Prostate gland (tissue), 2 donors: Measurements from ENCODE around the gene PTPRT. TPM values are rescaled to one million over a fixed set of nuclear protein-coding genes. Genes with fewer than 3 reads are reported as not detected.
A peak's percentile ranks its signal among the peaks of the same experiment; 100 is the strongest.

Experiments used
- DNase-seq: peaks from one replicate; pipeline ENCODE4 v3.0.0-alpha.2; 2019; ENCODE audit warnings: low spot score
- H3K27ac ChIP-seq, 2 donors: fragments of 200-600 bp; sonication (generic); 2 replicates each; pipeline ENCODE4 v1.5.1; 2017 to 2019
- H3K27me3 ChIP-seq: fragments of 200-600 bp; sonication (generic); replicated peaks from 2 replicates; pipeline ENCODE4 v1.5.1; 2019; ENCODE audit not compliant: insufficient read depth
- H3K36me3 ChIP-seq, 2 donors: fragments of 200-600 bp; sonication (generic); 1 replicate in 1 of 2; 2 replicates in 1 of 2; pipeline versions ENCODE4 v1.5.1 to v1.8.1; 2017 to 2019
- H3K4me1 ChIP-seq: fragments of 200-600 bp; sonication (generic); replicated peaks from 2 replicates; pipeline ENCODE4 v1.5.1; 2019
- H3K4me3 ChIP-seq, 2 donors: fragments of 200-600 bp; sonication (generic); 2 replicates each; pipeline ENCODE4 v1.5.1; 2017 to 2019
- H3K9me3 ChIP-seq: fragments of 200-600 bp; sonication (generic); 2 replicates; pipeline ENCODE4 v1.5.1; 2017
- POLR2A ChIP-seq: fragments of 450-650 bp; IDR thresholded peaks from one replicate; pipeline ENCODE4 v1.6.1; 2016; ENCODE audit warnings: antibody characterized with exemption, mild to moderate bottlenecking
- POLR2AphosphoS5 ChIP-seq: sonication (generic); formaldehyde crosslinking; IDR thresholded peaks from one replicate; pipeline ENCODE4 v1.6.1; 2017; ENCODE audit warnings: antibody characterized with exemption
- WGBS: methylation state at CpG from one replicate; pipeline ENCODE4 v1.1.5; 2018; 5-methylcytosine and 5-hydroxymethylcytosine counted together
- intact Hi-C: fragments of 100-400 bp; cut with DNase I; formaldehyde crosslinking; loops from one replicate; pipeline ENCODE4 v1.14.2; 2022
- total RNA-seq, 2 donors: library from RNA; depleted of rRNA; stranded (reverse); fragments of >200 nt; gene quantifications; one replicate each; pipeline ENCODE4 v1.1.0, GENCODE V29; 2016
- TF ChIP-seq, protein P1 (sequence below), 4 experiments: fragments of 200-600 bp in 2 of 4; fragments of 450-650 bp in 2 of 4; sonication (generic) in 2 of 4; IDR thresholded peaks; 1 replicate in 3 of 4; 2 replicates in 1 of 4; pipeline ENCODE4 v1.5.1; 2016 to 2019; ENCODE audit warnings: antibody characterized with exemption in 4 of 4, mild to moderate bottlenecking in 2 of 4, moderate library complexity in 2 of 4

The PTPRT gene
- total RNA-seq, 2 donors from 2014 or later: 1.5 to 3.5 TPM

DNA sequence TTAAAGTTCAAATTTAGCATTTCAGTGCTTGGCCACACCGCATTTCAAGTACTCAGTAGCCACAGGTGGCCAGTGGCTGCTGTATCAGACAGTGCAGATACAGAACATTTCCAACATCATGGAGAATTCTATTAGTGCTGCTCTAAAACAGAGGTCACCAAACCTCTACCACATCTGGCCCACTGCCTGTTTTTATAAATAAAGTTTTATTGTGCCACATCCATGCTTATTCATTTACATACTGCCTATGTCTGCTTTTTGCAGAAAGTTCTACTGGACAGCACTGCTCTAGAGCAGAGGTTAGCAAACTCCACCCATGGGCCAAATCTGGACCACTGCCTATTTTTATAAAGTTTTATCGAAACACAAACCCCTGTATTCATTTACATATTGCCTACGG is 3.7 kb upstream of the PTPRT start:
- 83% methylated on average over 3 of the region's 3 CpGs for WGBS
- no peaks in the 10 kb centered on the region for H3K4me1 ChIP-seq
- peaks cover 23% of the 10 kb centered on the region for H3K27me3 ChIP-seq
- TF ChIP-seq POLR2A: no peak
- no peak for TF ChIP-seq POLR2AphosphoS5
- TF ChIP-seq, protein P1, sequence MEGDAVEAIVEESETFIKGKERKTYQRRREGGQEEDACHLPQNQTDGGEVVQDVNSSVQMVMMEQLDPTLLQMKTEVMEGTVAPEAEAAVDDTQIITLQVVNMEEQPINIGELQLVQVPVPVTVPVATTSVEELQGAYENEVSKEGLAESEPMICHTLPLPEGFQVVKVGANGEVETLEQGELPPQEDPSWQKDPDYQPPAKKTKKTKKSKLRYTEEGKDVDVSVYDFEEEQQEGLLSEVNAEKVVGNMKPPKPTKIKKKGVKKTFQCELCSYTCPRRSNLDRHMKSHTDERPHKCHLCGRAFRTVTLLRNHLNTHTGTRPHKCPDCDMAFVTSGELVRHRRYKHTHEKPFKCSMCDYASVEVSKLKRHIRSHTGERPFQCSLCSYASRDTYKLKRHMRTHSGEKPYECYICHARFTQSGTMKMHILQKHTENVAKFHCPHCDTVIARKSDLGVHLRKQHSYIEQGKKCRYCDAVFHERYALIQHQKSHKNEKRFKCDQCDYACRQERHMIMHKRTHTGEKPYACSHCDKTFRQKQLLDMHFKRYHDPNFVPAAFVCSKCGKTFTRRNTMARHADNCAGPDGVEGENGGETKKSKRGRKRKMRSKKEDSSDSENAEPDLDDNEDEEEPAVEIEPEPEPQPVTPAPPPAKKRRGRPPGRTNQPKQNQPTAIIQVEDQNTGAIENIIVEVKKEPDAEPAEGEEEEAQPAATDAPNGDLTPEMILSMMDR (IDR thresholded peaks at IDR 0.05): no peak
- DNase-seq: no peak
- no peaks in the 10 kb centered on the region for H3K36me3 ChIP-seq
- H3K4me3 ChIP-seq: no peak overlapping the region
- H3K27ac ChIP-seq: no peak overlapping the region
- intact Hi-C loops: no loop called here
- no peaks in the 10 kb centered on the region for H3K9me3 ChIP-seq

DNA sequence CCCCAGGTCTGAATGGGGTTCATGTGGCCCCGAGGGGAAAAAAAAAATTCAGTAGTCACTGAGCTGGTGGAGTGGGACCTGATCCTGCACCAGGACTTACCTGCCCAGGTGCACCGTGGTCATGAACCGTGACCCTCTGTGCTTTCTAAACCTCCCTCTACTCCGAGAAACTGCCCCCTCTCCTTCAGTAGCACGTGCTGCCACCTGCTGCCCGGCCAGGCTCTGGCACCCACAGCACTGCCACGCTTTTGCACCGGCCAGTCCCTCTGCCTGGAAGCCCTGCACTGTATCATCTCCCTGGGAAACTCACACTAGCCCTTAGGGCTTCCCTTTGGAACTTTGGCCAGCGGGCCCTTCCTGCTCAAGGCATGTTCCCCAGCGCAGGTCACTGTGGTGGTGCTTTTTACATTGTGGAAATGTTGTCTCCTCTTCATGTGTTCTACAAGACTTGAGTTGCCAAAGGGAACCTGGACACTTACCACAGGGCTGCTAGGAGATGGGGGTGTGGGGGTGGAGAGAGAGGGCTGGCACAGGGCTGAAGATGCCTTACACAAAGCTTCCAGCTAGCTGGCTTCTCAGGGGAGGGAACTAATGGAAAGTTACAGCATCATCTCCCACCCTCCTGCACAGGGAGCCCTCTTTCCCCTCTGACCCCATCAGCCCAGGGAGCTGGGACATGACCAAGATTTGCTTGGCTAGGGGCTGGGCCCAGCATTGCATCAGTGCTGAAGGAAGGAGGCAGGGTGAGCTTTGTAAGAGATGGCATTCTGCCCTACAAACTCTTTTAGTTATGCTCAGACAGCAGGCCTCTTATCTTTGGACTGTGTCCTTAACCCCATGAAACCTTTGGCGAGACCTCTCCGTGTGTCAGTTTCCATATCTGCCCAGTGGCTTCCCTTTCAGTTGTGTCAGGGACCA is 2.5 kb upstream of the PTPRT start:
- TF ChIP-seq POLR2A (no peak), POLR2AphosphoS5 (no peak)
- TF ChIP-seq, protein P1 (IDR thresholded peaks at IDR 0.05): peak in 1 of 4 experiments; percentile 11
- no peaks in the 10 kb centered on the region for H3K9me3 ChIP-seq
- WGBS: 27% methylated on average over 12 of the region's 12 CpGs
- H3K36me3 ChIP-seq: no peaks in the 10 kb centered on the region
- no peak for DNase-seq
- no peak overlapping the region for H3K27ac ChIP-seq
- H3K4me3 ChIP-seq: no peak overlapping the region
- H3K4me1 ChIP-seq: no peaks in the 10 kb centered on the region
- H3K27me3 ChIP-seq: peaks cover 24% of the 10 kb centered on the region
- intact Hi-C loops: no loop called here

DNA sequence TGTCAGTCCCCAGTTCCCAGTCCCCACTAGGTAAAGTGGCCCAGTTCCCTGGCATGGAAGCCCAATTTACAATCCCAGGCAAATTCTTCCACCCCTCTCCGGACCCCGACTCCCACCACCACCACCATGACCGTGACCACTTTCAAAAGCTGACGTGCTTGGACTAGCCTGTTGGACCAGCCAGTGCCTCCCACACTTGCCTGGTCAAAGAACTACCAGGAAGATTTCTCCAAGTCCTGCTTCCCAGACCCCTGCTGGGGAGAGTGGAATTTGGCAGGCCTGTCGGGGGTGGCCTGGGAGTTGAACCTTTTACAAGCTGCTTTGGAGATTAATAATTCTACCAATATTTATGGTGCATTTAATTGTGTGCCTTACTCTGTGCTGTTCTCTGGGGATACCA is 1.4 kb upstream of the PTPRT start:
- intact Hi-C loops: no loop called here
- no peak for TF ChIP-seq POLR2AphosphoS5
- TF ChIP-seq POLR2A: no peak
- TF ChIP-seq, protein P1 (IDR thresholded peaks at IDR 0.05): no peak
- DNase-seq: no peak
- no peak overlapping the region for H3K27ac ChIP-seq
- H3K36me3 ChIP-seq: no peaks in the 10 kb centered on the region
- H3K9me3 ChIP-seq: no peaks in the 10 kb centered on the region
- H3K4me1 ChIP-seq: no peaks in the 10 kb centered on the region
- WGBS: 49% methylated on average over 5 of the region's 5 CpGs
- H3K4me3 ChIP-seq: no peak overlapping the region
- peaks cover 24% of the 10 kb centered on the region for H3K27me3 ChIP-seq

DNA sequence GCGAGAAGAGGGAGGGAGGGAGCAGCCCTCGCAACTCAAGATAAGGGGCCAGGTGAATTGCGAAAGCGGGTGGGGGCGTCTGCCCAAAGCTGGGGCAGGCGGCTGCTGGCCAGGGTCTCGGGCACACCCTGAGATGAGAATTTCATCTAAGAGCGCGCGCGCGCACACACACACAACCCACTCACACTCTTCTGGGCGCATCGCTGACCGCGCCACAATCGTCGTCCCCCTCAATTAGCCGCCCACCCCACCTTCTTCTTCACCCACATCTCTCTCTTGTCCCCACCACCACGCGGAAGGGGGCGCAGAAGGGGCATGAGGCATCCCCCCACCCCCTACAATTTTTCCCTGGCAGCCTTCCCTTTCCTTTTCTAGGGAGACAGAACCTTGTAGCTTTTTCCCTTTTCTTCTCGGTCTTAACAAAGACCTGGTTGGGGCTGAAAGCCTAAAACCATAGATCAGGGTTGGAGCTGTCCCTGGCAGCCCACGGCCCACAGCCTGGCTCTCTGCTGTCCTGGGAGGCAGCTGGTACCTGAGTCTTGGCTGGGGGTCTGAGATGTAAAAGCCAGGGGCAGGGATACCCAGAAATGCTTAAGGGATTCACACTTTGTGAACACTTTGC is 737 bp upstream of the PTPRT start:
- no peak overlapping the region for H3K4me3 ChIP-seq
- no peaks in the 10 kb centered on the region for H3K9me3 ChIP-seq
- TF ChIP-seq, protein P1 (IDR thresholded peaks at IDR 0.05): no peak
- no peak for TF ChIP-seq POLR2A
- no peak for TF ChIP-seq POLR2AphosphoS5
- 6% methylated on average over 24 of the region's 24 CpGs for WGBS
- DNase-seq: no peak
- H3K27me3 ChIP-seq: peaks cover 24% of the 10 kb centered on the region
- H3K36me3 ChIP-seq: no peaks in the 10 kb centered on the region
- intact Hi-C loops: no loop called here
- no peaks in the 10 kb centered on the region for H3K4me1 ChIP-seq
- H3K27ac ChIP-seq: no peak overlapping the region
